Stomach (tissue), 9 donors: ENCODE measurements around the gene ARV1. TPM values are rescaled to one million over a fixed set of nuclear protein-coding genes. Genes with fewer than 3 reads are reported as not detected.

Source experiments
- DNase-seq, 2 donors: peaks; one replicate each; pipeline versions ENCODE4 v3.0.0 to v3.0.0-alpha.2; 2013 to 2019
- H3K27ac ChIP-seq, 5 donors: fragments of 200-600 bp in 4 of 5; sonication (generic) in 4 of 5; one replicate each; pipeline ENCODE4 v1.5.1; 2013 to 2019; ENCODE audit warnings: mild to moderate bottlenecking in 1 of 5, moderate library complexity in 1 of 5
- H3K27me3 ChIP-seq, 3 donors: fragments of 200-600 bp; sonication (generic); one replicate each; pipeline ENCODE4 v1.5.1; 2017 to 2019; ENCODE audit warnings: mixed run types in 1 of 3
- H3K36me3 ChIP-seq, 4 donors: fragments of 200-600 bp; sonication (generic); 1 replicate in 3 of 4; 2 replicates in 1 of 4; pipeline ENCODE4 v1.5.1; 2016 to 2019
- H3K4me1 ChIP-seq, 4 donors: fragments of 200-600 bp; sonication (generic); one replicate each; pipeline ENCODE4 v1.5.1; 2016 to 2019
- H3K4me3 ChIP-seq, 4 donors: fragments of 200-600 bp; sonication (generic) in 3 of 4; one replicate each; pipeline ENCODE4 v1.5.1; 2016 to 2019; ENCODE audit warnings: mild to moderate bottlenecking in 1 of 4
- H3K9me3 ChIP-seq, 4 donors: fragments of 200-600 bp; sonication (generic); one replicate each; pipeline ENCODE4 v1.5.1; 2016 to 2019
- CTCF ChIP-seq, 7 experiments: fragments of 450-650 bp in 4 of 7; fragments of 200-600 bp in 3 of 7; sonication (generic) in 3 of 7; IDR thresholded peaks; one replicate each; pipeline ENCODE4 v1.5.1; 2016 to 2019; ENCODE audit warnings: antibody characterized with exemption in 7 of 7, control low read depth in 2 of 7, mild to moderate bottlenecking in 1 of 7
- EP300 ChIP-seq: sonication (generic); formaldehyde crosslinking; IDR thresholded peaks from one replicate; pipeline ENCODE4 v1.6.1; 2017; ENCODE audit warnings: antibody characterized with exemption
- POLR2A ChIP-seq, 4 donors: fragments of 450-650 bp; IDR thresholded peaks; one replicate each; pipeline ENCODE4 v1.6.1; 2016; ENCODE audit warnings: antibody characterized with exemption in 4 of 4, control low read depth in 2 of 4, mild to moderate bottlenecking in 1 of 4, moderate library complexity in 1 of 4
- POLR2AphosphoS5 ChIP-seq, 3 donors: sonication (generic); formaldehyde crosslinking; IDR thresholded peaks; one replicate each; pipeline ENCODE4 v1.6.1; 2016; ENCODE audit warnings: antibody characterized with exemption in 3 of 3
- whole genome bisulfite sequencing, 5 donors: extraction: QIAGEN DNeasy Blood & Tissue Kit in 3 of 5; methylation state at CpG; one replicate each; pipeline versions ENCODE4 v1.1.5 to v1.1.7; 2013 to 2018; 5-methylcytosine and 5-hydroxymethylcytosine counted together
- intact Hi-C: fragments of 100-400 bp; cut with DNase I; formaldehyde crosslinking; loops from one replicate; pipeline ENCODE4 v1.15.1; 2023; ENCODE audit warnings: low total_unique reads
- polyA plus RNA-seq, 3 donors: library from polyadenylated mRNA; stranded (reverse); fragments of 200-250 nt; gene quantifications; one replicate each; pipeline ENCODE4 v1.2.3, GENCODE V29; 2013
- total RNA-seq, 5 donors: library from RNA; depleted of rRNA; stranded (reverse); fragments of >200 nt; gene quantifications; one replicate each; pipeline versions ENCODE4 v1.1.0 to v1.2.3, GENCODE V29; 2014 to 2016
- donor health status: healthy with polysubstance abuse.
- donor health status: Bipolar disorder and iron deficiency.
- donor health status: healthy.

ARV1 gene
- total and polyA plus RNA-seq, 8 donors = 11.0 to 38.8 (median 18.8) TPM

GRCh38 chr1:231011360-231011759 lies 32.5 kb downstream of the ARV1 start:
- intact Hi-C loops = no loop called here
- Histone ChIP-seq H3K27me3 (no peaks in the 10 kb centered on the region), H3K27ac (no peak overlapping the region), H3K36me3 (peaks cover 0 to 4% (median 0%) of the 10 kb centered on the region in 4 donors), H3K4me1 (no peaks in the 10 kb centered on the region), H3K9me3 (peaks cover 2 to 13% (median 7%) of the 10 kb centered on the region in 4 donors), H3K4me3 (no peak overlapping the region)
- TF ChIP-seq CTCF (IDR thresholded peaks at IDR 0.05) (no peak), POLR2A (IDR thresholded peaks at IDR 0.05) (no peak), POLR2AphosphoS5 (IDR thresholded peaks at IDR 0.05) (no peak), EP300 (no peak)
- no peak for DNase-seq
- WGBS, 5 donors = 85 to 100% (median 99%) methylated on average over 2 of the region's 2 CpGs

GRCh38 chr1:231011963-231012362 lies 33.1 kb downstream of the ARV1 start:
- TF ChIP-seq POLR2AphosphoS5 (IDR thresholded peaks at IDR 0.05) = no peak
- TF ChIP-seq POLR2A (IDR thresholded peaks at IDR 0.05) = no peak
- no peak for TF ChIP-seq EP300
- no peak for TF ChIP-seq CTCF (IDR thresholded peaks at IDR 0.05)
- WGBS, 5 donors = 82 to 97% (median 93%) methylated on average over 5 of the region's 5 CpGs
- Histone ChIP-seq H3K27ac (no peak overlapping the region), H3K9me3 (peaks cover 2 to 9% (median 6%) of the 10 kb centered on the region in 4 donors), H3K36me3 (peaks cover 0 to 4% (median 0%) of the 10 kb centered on the region in 4 donors), H3K27me3 (no peaks in the 10 kb centered on the region), H3K4me3 (no peak overlapping the region), H3K4me1 (no peaks in the 10 kb centered on the region)
- intact Hi-C loops = no loop called here
- no peak for DNase-seq

GRCh38 chr1:231013391-231014015 lies 34.6 kb downstream of the ARV1 start:
- Histone ChIP-seq H3K36me3 (peaks cover 0 to 8% (median 5%) of the 10 kb centered on the region in 4 donors), H3K9me3 (no peaks in the 10 kb centered on the region), H3K27me3 (no peaks in the 10 kb centered on the region), H3K27ac (no peak overlapping the region), H3K4me1 (no peaks in the 10 kb centered on the region), H3K4me3 (no peak overlapping the region)
- intact Hi-C loops = no loop called here
- no peak for DNase-seq
- 64 to 75% (median 72%) methylated on average over 3 of the region's 3 CpGs for WGBS, 5 donors
- TF ChIP-seq POLR2AphosphoS5 (IDR thresholded peaks at IDR 0.05) (no peak), CTCF (IDR thresholded peaks at IDR 0.05) (no peak), EP300 (no peak), POLR2A (IDR thresholded peaks at IDR 0.05) (no peak)

- intact Hi-C loops = no loop called here
- no peak overlapping the region for H3K27ac ChIP-seq
- H3K4me3 ChIP-seq = no peak overlapping the region
- DNase-seq = no peak
- H3K36me3 ChIP-seq = peaks cover 0 to 15% (median 14%) of the 10 kb centered on the region in 4 donors
- H3K9me3 ChIP-seq = no peaks in the 10 kb centered on the region
- no peaks in the 10 kb centered on the region for H3K27me3 ChIP-seq
- TF ChIP-seq POLR2AphosphoS5 (IDR thresholded peaks at IDR 0.05) = no peak
- TF ChIP-seq POLR2A (IDR thresholded peaks at IDR 0.05) = no peak
- no peak for TF ChIP-seq EP300
- H3K4me1 ChIP-seq = peaks cover 0 to 6% (median 0%) of the 10 kb centered on the region in 4 donors
- WGBS, 5 donors = 92 to 95% (median 94%) methylated on average over 6 of the region's 6 CpGs
Observed at GRCh38 chr1:231016234-231016633, 37.3 kb downstream of the ARV1 start.

GRCh38 chr1:231016966-231017365 lies 38.1 kb downstream of the ARV1 start:
- intact Hi-C loops = no loop called here
- H3K4me1 ChIP-seq = peaks cover 0 to 12% (median 0%) of the 10 kb centered on the region in 4 donors

More at GRCh38 chr1:231016966-231017365, 38.1 kb downstream of the ARV1 start:
- 79 to 97% (median 91%) methylated on average over 5 of the region's 5 CpGs for WGBS, 5 donors
- Histone ChIP-seq H3K4me3 (no peak overlapping the region), H3K9me3 (no peaks in the 10 kb centered on the region), H3K36me3 (peaks cover 0 to 15% (median 14%) of the 10 kb centered on the region in 4 donors), H3K27ac (no peak overlapping the region), H3K27me3 (no peaks in the 10 kb centered on the region)
- no peak for DNase-seq
- TF ChIP-seq POLR2AphosphoS5 (IDR thresholded peaks at IDR 0.05) (no peak), POLR2A (IDR thresholded peaks at IDR 0.05) (no peak), CTCF (IDR thresholded peaks at IDR 0.05) (no peak)
